Measurements from ENCODE around the gene DPYD. TPM values are rescaled to one million over a fixed set of nuclear protein-coding genes. Genes with fewer than 3 reads are reported as not detected.

DPYD gene
- total RNA-seq, 2 donors from 2014 or later: 9.2 to 17.5 TPM

- Histone ChIP-seq H3K4me3 (ENCODE audit: low read length) (no peak overlapping the region), H3K27me3 (ENCODE audit: control insufficient read depth, insufficient read depth, low read length, poor library complexity, severe bottlenecking) (no peaks in the 10 kb centered on the region), H3K4me1 (ENCODE audit: control insufficient read depth, insufficient read depth, low read length) (no peaks in the 10 kb centered on the region), H3K27ac (ENCODE audit: low read depth, low read length) (no peak overlapping the region), H3K36me3 (ENCODE audit: control insufficient read depth, insufficient read depth, low read length) (no peaks in the 10 kb centered on the region), H3K9ac (ENCODE audit: extremely low read depth, low read length, poor library complexity, severe bottlenecking) (no peak overlapping the region), H3K9me3 (ENCODE audit: control insufficient read depth, low read length) (peaks cover 14% of the 10 kb centered on the region)
- Mint-ChIP-seq H3K27me3 (ENCODE audit: insufficient read depth) (no peaks in the 10 kb centered on the region), H3K4me3 (no peak overlapping the region), H3K9me3 (peaks cover 16% of the 10 kb centered on the region), H3K36me3 (ENCODE audit: low read depth) (no peaks in the 10 kb centered on the region), H3K4me1 (peaks cover 4% of the 10 kb centered on the region), H3K27ac (no peak overlapping the region)
- no peak for TF ChIP-seq CTCF (conservative IDR thresholded peaks at IDR 0.05)
- 89% methylated on average over 3 to 4 of the region's 4 CpGs for WGBS, 2 experiments (ENCODE audit: insufficient coverage in 1 of 2, insufficient read length in 1 of 2)
- no peak for DNase-seq
Measured at GRCh38 chr1:97649591-97649990, 271.2 kb downstream of the DPYD start.

- Histone ChIP-seq H3K36me3 (ENCODE audit: control insufficient read depth, insufficient read depth, low read length) (no peaks in the 10 kb centered on the region), H3K4me1 (ENCODE audit: control insufficient read depth, insufficient read depth, low read length) (no peaks in the 10 kb centered on the region), H3K27me3 (ENCODE audit: control insufficient read depth, insufficient read depth, low read length, poor library complexity, severe bottlenecking) (no peaks in the 10 kb centered on the region), H3K9ac (ENCODE audit: extremely low read depth, low read length, poor library complexity, severe bottlenecking) (no peak overlapping the region), H3K27ac (ENCODE audit: low read depth, low read length) (no peak overlapping the region), H3K4me3 (ENCODE audit: low read length) (no peak overlapping the region), H3K9me3 (ENCODE audit: control insufficient read depth, low read length) (peaks cover 14% of the 10 kb centered on the region)
- Mint-ChIP-seq H3K4me1 (peaks cover 4% of the 10 kb centered on the region), H3K4me3 (no peak overlapping the region), H3K27me3 (ENCODE audit: insufficient read depth) (no peaks in the 10 kb centered on the region), H3K27ac (no peak overlapping the region), H3K36me3 (ENCODE audit: low read depth) (peaks cover 4% of the 10 kb centered on the region), H3K9me3 (peaks cover 29% of the 10 kb centered on the region)
- no peak for DNase-seq
- TF ChIP-seq CTCF (conservative IDR thresholded peaks at IDR 0.05): no peak
Measured at GRCh38 chr1:97647776-97648175, 273.1 kb downstream of the DPYD start.

GRCh38 chr1:97646071-97646470 is 274.8 kb downstream of the DPYD start:
- H3K36me3 ChIP-seq (ENCODE audit: control insufficient read depth, insufficient read depth, low read length): no peaks in the 10 kb centered on the region
- H3K4me1 Mint-ChIP-seq: peaks cover 4% of the 10 kb centered on the region
- H3K27me3 Mint-ChIP-seq (ENCODE audit: insufficient read depth): no peaks in the 10 kb centered on the region
- H3K4me3 Mint-ChIP-seq: no peak overlapping the region
- H3K27ac Mint-ChIP-seq: no peak overlapping the region
- no peak for DNase-seq
- H3K4me3 ChIP-seq (ENCODE audit: low read length): no peak overlapping the region
- H3K4me1 ChIP-seq (ENCODE audit: control insufficient read depth, insufficient read depth, low read length): no peaks in the 10 kb centered on the region
- WGBS, 2 experiments (ENCODE audit: insufficient coverage in 1 of 2, insufficient read length in 1 of 2): no CpG with 5 or more reads among the region's 1 CpG
- no peak overlapping the region for H3K27ac ChIP-seq (ENCODE audit: low read depth, low read length)
- no peaks in the 10 kb centered on the region for H3K27me3 ChIP-seq (ENCODE audit: control insufficient read depth, insufficient read depth, low read length, poor library complexity, severe bottlenecking)
- peaks cover 4% of the 10 kb centered on the region for H3K36me3 Mint-ChIP-seq (ENCODE audit: low read depth)
- H3K9me3 ChIP-seq (ENCODE audit: control insufficient read depth, low read length): peaks cover 14% of the 10 kb centered on the region
- no peak for TF ChIP-seq CTCF (conservative IDR thresholded peaks at IDR 0.05)
- H3K9ac ChIP-seq (ENCODE audit: extremely low read depth, low read length, poor library complexity, severe bottlenecking): no peak overlapping the region
- H3K9me3 Mint-ChIP-seq: peaks cover 36% of the 10 kb centered on the region

Measured in endodermal cell (in vitro differentiated cells).